ENCODE results near the gene RMC1.
"Not testable (repeated sequence)": the region's sequence is repeated elsewhere in the genome, so short reads cannot be mapped to it uniquely, and the experiment has no call there.

Gene RMC1

DNA sequence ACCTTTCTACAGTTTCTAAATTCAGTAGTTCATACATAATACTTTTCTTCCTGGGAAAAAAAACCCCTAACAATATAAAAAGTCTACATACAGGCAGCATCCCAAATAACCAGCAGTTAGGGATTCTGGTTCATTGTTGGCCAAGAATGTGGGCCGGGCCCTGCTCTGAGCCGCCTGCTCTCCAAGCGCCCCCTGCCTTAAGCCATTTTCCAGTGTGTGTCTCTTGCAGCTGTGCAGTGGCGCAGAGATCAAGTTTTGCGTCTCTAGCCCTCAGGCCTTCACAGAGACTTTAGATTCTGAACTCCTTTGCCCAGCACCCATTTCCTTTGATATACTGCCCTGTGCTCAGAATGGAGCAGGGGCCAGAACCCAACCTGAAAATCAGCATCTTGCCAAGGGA, 32.9 kb downstream of the RMC1 start:
- DNase-seq: no peak

DNA sequence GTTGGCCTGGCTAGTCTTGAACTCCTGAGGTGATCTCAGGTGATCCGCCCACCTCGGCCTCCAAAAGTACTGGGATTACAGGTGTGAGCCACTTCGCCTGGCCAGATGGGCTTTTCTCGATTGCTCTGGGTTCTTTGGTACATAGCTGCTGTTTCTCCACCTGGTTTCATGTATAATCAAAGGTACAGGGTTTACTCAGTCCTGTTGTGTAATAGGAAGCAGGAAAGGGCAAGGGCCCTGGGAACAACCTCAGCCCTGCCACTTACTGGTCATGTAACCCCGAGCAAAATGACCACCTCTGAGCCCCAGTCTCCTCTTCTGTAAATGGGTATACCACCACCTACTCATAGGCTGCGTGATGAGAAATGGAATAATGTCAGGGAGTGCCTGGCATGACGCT, 34.0 kb downstream of the RMC1 start:
- DNase-seq: no peak

DNA sequence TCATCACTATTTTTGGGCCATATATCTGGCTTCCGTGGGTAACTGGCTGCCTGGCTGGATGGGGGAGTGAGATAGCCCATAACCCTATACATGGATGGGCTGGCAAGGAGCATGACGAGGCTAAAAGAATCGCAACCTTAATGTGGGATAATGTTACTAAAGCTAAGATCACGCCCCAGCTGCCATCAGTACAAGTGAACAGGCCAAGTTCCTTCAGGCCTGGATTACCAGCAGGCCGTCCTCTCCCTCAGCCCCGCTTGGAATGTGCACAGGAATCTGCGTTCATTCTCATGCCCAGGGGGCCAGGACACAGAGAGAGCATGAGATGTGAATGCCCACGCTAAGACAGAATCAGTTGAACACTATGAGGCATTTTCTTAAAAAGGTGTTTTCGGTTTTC, 34.7 kb downstream of the RMC1 start:
- DNase-seq: no peak

DNA sequence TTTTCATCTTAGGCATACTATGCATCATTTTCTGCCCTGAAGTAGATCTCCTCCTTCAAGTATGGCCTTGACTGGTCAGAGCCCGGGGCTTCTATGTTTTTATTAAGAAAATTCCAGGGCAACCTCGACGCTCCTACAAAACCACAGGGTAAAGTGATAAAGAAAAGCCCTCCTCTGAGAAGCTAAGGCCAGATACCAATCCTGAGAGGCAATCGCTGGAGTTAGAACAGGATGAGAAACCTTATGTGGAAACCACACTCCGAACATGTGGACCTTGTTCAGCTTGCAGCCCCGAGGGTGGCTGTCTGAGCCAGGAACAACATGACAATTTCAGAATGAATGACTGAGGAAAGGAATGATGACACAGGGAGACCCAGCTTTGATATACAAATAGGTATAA, 35.6 kb downstream of the RMC1 start:
- no peak for DNase-seq

DNA sequence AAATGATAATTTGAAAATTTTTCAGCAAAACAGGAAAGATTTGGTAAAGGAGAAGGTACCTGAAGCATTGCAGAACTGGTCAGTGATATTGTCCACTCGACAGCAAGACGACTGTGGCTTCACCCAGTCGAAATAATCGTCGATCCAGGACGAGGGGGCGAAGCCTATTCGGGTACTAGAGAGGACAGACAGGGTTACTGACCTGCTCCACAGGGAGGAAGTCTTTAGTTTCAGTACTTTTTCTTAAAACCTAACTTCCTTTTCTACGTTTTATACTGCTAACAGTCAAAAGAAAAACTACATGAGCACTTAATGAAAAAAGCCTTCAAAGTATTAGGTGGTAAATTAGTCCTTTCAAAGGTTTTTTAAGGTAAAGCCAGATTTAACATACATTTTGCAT, 36.0 kb downstream of the RMC1 start:
- no peak for DNase-seq

DNA sequence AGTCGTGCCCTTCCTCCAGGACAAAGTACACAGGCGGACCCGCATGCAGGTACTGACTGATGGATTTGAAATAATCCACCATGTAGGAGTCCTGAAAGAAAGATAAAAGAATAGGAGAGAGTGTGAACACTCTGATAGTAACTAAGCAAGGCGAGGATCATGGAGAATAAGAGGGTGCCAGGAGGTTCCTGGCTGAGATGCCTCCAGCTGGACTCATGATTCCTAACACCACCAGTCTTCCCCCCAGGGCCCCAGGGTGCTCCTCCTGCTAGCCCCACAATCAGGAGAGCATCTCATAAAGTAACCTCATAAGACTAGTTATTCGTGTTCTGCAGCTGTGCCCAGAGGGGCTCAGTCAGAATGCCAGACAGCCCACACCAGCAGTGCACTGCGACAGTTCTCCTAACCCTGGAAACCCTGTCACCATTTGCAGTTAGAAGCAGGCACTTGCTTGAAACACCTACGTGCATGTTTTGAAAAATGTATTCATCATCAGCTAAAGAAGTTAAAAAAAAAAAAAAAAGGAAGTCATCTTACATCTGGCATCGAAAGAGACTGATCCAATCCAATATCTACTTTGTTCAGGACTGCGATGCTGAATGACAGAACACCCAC, 36.7 kb downstream of the RMC1 start:
- DNase-seq: no peak

DNA sequence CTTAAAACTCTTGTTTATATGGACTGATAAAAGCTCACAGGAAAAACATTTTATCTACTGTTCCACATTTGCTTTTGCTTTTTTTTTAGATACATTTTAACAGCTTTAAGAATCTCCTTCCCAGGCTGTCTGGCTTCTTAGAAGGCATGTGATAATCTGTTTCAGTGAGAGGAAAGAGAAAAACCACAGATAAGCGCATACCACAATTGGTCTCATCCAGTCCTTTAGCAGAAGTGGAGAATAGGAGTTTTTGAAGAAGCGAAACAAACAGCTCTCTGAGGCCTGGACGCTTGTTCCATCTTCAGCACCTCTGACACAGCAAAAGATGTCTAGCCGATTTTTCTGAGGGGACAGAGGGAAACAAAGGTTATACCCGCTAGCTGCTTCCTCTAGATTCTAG, 37.6 kb downstream of the RMC1 start:
- DNase-seq: no peak

DNA sequence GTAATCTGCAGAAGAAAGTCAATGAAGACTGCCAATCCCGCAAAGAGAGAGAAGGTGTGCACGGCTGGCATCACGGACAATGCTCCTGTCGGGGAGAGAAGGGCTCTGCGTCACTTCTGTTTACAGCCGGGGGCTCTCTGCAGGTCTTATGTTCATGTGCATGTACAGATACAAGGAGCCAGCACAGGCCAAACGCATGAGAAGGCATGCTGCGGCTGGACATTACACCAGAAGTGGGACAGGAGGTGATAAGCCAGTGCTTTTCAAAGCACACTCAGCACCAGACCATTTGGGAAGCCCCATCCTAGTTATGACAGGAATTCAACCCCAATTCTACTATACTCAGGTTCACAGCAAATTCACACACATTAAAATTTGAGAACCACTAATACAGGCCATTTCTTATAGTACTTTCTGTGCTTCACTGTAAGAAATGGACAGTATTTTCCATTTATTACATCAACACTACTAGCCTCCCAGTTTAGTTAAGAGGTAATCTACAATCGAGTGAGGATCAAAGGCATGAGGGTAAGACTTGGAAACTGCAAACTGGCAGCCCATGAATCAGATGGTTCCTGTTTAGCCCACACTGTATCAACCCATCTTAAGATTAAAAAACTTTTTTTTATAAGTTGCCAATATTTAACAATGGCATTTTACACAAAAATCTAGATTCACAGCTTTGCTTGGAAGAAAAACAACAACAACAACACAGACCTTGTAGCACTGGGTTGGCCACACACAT, 38.2 kb downstream of the RMC1 start:
- DNase-seq: no peak

DNA sequence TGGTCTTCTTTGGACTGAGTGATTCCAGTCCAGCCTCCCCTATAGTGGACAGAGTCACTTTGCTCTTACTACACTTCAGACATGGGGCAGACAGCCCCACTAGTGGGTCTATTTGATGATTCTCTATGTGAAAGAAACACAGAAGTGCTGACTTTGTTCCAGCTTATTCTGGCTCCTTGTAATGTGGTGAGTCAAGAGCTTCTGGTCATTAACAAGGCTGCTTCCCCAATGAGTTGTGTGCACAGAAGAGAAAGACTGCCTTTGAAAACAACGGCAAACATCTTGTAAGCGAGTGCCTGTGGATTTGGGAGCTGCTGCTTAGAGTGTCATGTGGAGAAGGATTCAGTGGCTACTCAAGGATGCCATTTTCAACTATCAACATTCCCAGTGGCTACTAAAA, 39.1 kb downstream of the RMC1 start:
- DNase-seq: no peak

DNA sequence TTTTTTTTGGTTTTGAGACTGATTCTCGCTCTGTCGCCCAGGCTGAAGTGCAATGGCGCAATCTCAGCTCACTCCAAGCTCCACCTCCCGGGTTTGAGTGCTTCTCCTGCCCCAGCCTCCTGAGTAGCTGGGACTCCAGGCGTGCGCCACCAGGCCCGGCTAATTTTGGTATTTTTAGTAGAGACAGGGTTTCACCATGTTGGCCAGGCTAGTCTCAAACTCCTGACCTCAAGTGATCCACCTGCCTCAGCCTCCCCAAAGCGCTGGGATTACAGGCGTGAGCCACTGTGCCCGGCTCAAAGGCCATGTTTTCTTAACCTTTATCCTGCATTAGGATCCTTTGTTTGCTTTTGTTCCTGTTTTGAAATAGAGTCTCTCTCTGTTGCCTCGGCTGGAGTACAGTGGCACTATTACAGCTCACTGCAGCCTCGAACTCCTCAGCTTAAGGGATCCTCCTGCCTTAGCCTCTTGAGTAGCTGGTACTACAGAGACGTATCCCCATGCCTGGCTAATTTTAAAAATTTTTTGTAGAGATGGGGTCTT, 42.0 kb downstream of the RMC1 start:
- DNase-seq: no peak

DNA sequence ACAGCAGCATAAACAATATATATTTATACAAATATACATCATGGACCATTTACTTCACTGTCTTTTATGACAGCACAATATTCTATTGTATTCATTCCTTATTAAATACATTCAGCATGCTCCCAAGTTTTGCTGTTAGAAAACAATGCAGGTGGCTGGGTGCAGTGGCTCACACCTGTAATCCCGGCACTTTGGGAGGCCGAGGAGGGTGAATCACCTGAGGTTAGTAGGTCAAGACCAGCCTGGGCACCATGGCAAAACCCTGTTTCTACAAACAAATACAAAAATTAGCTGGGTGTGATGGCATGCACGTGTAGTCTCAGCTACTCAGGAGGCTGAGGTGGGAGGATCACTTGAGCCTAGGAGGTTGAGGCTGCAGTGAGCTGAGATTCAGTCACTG, 44.0 kb downstream of the RMC1 start:
- no peak for DNase-seq

DNA sequence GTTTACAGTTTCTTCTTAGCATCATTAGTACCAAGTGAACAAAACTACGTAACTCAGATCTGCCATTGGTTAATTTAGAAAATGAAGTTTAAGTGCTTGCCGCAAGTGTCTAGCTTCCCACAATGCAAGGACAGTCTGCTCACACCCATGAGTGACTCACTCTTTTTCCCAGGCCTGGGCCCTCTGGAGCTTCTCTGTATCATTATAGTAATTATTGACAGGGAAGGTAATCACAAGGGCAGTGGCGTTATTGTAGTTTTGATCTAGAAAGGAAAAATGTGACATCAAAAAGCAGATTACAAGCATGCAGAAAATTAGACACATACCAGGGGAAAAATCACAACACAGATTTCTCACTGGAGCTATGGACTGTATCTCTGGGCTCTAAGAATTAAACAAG, 44.5 kb downstream of the RMC1 start:
- no peak for DNase-seq

DNA sequence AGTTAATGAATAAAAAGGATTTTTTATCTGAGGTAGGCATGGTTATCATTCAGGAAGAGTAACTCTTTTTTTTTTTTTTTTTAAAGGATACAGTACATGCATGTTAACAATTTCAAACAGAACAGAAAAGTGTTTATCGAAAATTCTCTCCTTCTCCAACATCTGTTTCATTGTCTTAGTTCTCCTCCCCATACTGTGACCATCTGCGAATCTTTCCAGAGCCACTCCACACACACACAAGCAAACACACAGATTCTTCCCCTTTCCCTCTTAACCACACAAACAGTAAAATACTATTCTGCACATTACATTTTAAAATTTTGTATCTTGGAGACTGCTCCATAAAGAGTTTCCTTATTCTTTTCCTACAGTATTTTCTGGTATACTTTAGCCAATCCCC, 45.0 kb downstream of the RMC1 start:
- no peak for DNase-seq

DNA sequence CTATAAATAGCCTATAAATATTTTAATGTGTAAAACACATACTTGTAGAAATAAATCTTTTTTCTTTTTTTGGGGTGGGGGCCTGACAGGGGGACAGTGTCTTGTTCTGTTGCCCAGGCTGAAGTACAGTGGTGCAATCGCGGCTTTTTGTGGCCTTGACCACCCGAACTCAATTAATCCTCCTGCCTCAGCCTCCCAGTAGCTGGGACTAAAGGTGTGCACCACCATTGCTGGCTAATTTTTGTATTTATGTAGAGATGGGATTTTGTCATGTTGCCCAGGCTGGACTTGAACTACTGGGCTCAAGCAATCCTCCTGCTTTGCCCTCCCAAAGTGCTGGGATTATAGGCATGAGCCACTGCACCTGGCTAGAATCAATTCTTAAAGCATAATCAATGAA, 45.4 kb downstream of the RMC1 start:
- no peak for DNase-seq

DNA sequence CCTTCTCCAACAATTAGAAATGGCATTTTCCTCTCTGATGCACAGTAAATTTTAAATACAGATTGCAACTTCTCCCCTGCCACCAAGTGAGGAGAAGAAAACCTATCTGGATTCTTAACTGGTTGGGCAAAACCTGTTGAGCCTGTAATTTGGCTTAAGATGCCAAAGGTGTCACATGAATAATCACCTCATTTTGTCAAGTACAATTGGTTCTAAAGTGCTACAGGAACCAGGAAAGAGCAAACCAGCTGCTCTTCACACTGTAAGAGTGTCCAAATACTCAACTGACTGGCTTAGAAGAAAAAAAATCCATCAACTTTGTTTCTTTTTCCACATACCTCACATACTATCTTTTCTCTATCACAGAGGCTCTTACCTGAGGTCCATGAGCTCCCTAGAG, 47.6 kb downstream of the RMC1 start:
- no peak for DNase-seq

DNA sequence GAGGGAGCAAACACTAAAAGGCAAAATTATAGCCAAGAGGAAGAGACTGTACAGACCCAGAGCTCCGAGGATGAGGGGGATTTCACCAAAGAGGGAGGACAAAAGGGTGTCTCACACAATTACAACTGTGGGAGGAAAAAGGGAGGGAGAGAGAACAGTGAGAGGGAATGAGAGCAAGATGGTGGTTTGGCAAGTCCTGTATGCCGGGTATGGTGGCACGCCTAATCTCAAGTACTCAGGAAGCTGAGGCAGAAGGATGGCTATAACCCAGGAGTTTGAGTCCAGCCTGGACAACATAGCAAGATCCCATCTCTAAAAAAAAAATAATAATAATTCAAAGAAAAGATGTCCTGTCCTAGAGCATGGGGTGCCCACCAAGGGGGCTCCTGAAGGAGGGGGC, 48.7 kb downstream of the RMC1 start:
- DNase-seq: no peak

DNA sequence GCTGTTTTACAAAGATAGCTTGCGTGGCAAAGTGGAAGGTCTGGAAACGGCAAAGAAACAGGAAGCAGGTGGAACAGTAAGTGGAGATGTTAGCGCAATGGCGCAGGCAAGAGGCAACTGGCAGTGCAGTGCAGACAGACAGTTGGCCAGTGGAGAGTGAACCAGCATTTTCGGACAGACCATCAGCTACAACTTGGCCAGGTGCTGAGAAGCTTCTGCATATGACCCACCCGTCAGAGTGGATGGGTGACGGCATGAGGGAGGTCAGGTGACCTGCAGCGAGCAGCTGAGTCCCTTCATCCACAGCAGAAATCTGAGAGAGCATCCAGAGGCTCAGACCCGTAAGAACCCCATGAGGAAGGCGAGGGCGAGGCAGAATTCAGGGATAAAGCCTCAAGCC, 49.2 kb downstream of the RMC1 start:
- no peak for DNase-seq

DNA sequence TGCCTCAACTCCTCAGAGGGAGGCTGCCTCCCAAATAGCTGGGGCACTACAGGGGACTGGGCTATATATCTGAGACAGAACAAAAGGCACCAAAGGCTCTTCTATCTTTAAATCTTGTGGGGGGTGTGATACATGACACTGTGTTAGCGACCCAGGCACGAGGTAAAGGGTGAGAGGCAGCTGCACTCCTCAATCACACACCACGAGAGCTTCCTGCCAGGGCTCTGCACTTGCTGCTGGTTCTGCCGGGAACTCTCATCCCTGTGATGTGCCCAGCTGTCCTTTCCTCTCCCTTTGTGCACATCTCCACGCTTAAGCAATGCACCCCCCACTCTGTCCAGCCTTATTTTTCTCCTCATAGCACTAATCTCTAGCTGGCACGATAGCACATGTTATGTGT, 50.6 kb downstream of the RMC1 start:
- DNase-seq: no peak

DNA sequence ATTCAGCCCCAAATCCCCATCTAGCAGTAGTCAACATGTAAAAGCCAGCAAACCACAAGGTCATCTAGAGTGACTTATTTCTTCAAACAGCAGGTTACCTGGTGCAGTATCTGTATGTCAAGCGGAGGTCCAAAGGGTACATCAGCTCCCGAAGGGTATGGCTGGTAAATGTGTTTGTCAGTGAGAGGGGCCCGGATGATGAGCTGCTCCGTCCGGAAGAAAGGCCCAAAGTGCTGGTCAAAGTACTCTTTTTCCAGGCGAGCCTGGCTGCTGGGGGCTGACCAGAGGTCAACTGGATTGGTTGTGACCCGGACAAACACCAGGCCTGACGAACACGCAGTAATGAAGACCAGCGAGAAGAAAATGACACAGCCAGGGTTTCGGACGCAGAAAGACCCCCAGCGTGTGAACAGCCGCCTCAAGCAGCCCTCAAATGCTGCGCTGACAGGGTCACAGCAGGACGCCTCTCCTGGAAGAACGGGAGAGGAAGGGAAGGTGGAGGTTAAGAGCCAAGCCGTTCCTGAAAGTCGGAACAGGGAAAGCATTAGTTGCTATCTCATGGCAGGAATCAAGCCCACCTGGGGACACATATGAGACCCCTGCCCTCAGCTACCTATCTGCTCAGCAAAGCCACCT, 53.0 kb downstream of the RMC1 start:
- DNase-seq: no peak

DNA sequence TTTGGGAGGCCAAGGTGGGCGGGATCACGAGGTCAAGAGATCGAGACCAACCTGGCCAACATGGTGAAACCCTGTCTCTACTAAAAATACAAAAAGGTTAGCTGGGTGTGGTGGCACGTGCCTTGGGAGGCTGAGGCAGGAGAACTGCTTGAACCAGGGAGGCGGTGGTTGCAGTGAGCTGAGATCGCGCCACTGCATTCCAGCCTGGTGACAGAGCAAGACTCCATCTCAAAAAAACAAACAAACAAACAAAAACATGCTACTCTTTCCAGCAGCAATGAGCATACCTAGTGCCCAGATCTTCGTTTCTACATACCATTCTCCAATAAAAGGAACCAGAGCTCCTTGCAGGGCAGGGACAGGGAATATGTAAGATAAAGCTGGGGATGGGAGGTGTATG, 54.2 kb downstream of the RMC1 start:
- DNase-seq: not testable (repeated sequence)

DNA sequence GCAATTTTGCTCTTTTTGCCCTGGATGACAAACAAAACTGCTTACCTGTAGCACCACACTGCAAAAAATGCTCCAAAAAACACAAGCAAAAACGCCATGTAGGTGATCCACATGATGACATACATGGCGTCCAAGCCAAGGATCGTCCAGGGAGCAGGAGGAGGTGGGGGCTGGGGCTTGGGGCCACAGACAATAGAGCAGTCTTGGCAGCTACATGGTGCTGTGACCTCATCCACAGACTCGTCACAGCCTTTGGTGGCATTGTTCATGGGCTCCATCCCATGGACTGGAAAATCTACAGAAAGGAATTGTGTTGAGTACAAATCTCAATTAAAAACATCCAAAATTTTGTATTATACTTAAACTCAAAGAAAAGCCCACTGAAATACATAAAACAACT, 56.9 kb downstream of the RMC1 start:
- DNase-seq: no peak

DNA sequence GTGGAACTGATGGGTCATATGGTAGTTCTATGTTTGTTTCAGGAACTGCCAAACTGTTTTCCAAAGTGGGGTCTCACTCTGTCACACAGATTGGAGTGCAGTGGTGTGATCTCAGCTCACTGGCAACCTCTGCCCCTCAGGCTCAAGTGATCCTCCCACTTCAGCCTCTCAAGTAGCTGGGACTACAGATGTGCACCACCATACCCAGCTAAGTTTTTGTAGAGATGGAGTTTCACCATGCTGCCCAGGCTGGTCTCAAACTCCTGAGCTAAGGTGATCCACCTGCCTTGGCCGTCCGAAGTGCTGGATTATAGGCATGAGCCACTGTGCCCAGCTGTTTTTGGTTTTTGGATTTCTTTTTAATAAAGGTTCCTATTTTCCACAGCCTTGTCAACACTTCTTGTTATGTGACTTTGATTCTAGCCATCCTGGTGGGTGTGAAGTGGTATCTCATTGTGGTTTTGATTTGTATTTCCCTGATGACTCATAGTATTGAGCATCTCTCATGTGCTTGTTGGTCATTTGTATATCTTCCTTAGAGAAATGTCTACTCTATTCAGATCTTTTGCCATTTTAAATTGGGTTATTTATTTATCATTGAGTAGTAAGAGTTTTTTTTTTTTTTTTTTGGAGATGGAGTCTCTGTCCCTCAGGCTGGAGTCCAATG, 60.2 kb downstream of the RMC1 start:
- DNase-seq: no peak

DNA sequence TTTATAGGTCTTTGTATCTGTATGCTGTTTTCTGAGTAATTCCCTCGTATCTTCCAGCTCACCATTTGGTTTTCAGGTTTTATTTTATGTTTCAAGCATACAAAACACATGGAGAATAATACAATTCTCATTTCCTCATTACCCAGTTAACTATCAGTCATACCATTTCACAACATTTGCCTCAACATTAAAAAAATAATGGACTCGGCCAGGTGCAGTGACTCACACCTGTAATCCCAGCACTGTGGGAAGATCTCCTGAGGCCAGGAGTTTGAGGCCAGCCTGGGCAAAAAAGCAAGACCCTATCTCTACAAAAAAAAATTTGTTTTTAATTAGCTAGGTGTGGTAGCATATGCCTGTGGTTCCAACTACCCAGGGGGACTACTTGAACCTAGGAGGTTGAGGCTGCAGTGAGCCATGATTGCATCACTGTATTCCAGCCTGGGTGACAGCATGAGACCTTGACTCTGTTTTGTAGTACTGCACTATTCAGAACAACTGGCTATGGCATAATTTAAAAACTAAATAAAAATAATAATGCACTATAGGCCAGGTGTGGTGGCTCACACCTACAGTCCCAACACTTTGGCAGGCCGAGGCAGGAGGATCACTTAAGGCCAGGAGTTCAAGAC, 62.7 kb downstream of the RMC1 start:
- DNase-seq: no peak
